Suprapubic skin (tissue), 4 donors: ENCODE measurements around the gene TRUB2. TPM values are rescaled to one million over a fixed set of nuclear protein-coding genes. Genes with fewer than 3 reads are reported as not detected.
A peak's percentile ranks its signal among the peaks of the same experiment; 100 is the strongest.

Experiments used
- DNase-seq, 2 donors: peaks; one replicate each; pipeline ENCODE4 v3.0.0-alpha.2; 2019; ENCODE audit warnings: low spot score in 2 of 2
- H3K27ac ChIP-seq: fragments of 200-600 bp; sonication (generic); one replicate; pipeline ENCODE4 v1.5.1; 2019
- H3K27me3 ChIP-seq: fragments of 200-600 bp; sonication (generic); one replicate; pipeline ENCODE4 v1.5.1; 2019
- H3K36me3 ChIP-seq: fragments of 200-600 bp; sonication (generic); one replicate; pipeline ENCODE4 v1.5.1; 2019
- H3K4me1 ChIP-seq: fragments of 200-600 bp; sonication (generic); one replicate; pipeline ENCODE4 v1.5.1; 2019
- H3K4me3 ChIP-seq: fragments of 200-600 bp; sonication (generic); one replicate; pipeline ENCODE4 v1.5.1; 2019; ENCODE audit warnings: mild to moderate bottlenecking
- H3K9me3 ChIP-seq: fragments of 200-600 bp; sonication (generic); one replicate; pipeline ENCODE4 v1.5.1; 2019
- CTCF ChIP-seq, 2 donors: fragments of 200-600 bp in 1 of 2; fragments of 450-650 bp in 1 of 2; sonication (generic) in 1 of 2; IDR thresholded peaks; one replicate each; pipeline ENCODE4 v1.5.1; 2016 to 2019; ENCODE audit warnings: antibody characterized with exemption in 2 of 2, mild to moderate bottlenecking in 1 of 2, moderate library complexity in 1 of 2
- EP300 ChIP-seq: sonication (generic); formaldehyde crosslinking; IDR thresholded peaks from one replicate; pipeline ENCODE4 v1.6.1; 2017; ENCODE audit warnings: antibody characterized with exemption
- POLR2A ChIP-seq, 2 donors: fragments of 450-650 bp; IDR thresholded peaks; one replicate each; pipeline ENCODE4 v1.6.1; 2017; ENCODE audit warnings: antibody characterized with exemption in 2 of 2, mild to moderate bottlenecking in 2 of 2, moderate library complexity in 2 of 2
- POLR2AphosphoS5 ChIP-seq, 3 donors: sonication (generic); formaldehyde crosslinking; IDR thresholded peaks; one replicate each; pipeline ENCODE4 v1.6.1; 2017; ENCODE audit warnings: antibody characterized with exemption in 3 of 3
- WGBS: methylation state at CpG from one replicate; pipeline ENCODE4 v1.1.5; 2018; 5-methylcytosine and 5-hydroxymethylcytosine counted together
- total RNA-seq, 4 donors: library from RNA; depleted of rRNA; stranded (reverse); fragments of >200 nt; gene quantifications; one replicate each; pipeline ENCODE4 v1.1.0, GENCODE V29; 2016

Gene TRUB2
- total RNA-seq, 4 donors from 2014 or later, result 11.6 to 19.9 (median 14.1) TPM

GRCh38 chr9:128369024-128369706 lies 46.9 kb upstream of the TRUB2 start:
- DNase-seq, result no peak
- no peak overlapping the region for H3K4me3 ChIP-seq
- H3K27ac ChIP-seq, result no peak overlapping the region
- WGBS, result 89% methylated on average over 9 of the region's 9 CpGs
- peaks cover 2% of the 10 kb centered on the region for H3K36me3 ChIP-seq
- H3K27me3 ChIP-seq, result no peaks in the 10 kb centered on the region
- TF ChIP-seq POLR2A (IDR thresholded peaks at IDR 0.05) (no peak), POLR2AphosphoS5 (IDR thresholded peaks at IDR 0.05) (no peak), CTCF (IDR thresholded peaks at IDR 0.05) (no peak), EP300 (no peak)
- peaks cover 44% of the 10 kb centered on the region for H3K4me1 ChIP-seq
- no peaks in the 10 kb centered on the region for H3K9me3 ChIP-seq

- DNase-seq, result no peak
- H3K27ac ChIP-seq, result no peak overlapping the region
- peaks cover 33% of the 10 kb centered on the region for H3K4me1 ChIP-seq
- TF ChIP-seq POLR2A (IDR thresholded peaks at IDR 0.05) (no peak), POLR2AphosphoS5 (IDR thresholded peaks at IDR 0.05) (no peak), CTCF (IDR thresholded peaks at IDR 0.05) (no peak), EP300 (no peak)
- peaks cover under 1% of the 10 kb centered on the region for H3K36me3 ChIP-seq
- peak overlapping the region; percentile 37 for H3K4me3 ChIP-seq
- 81% methylated on average over 2 of the region's 4 CpGs for WGBS
- no peaks in the 10 kb centered on the region for H3K27me3 ChIP-seq
- H3K9me3 ChIP-seq, result no peaks in the 10 kb centered on the region
These were observed 43.3 kb upstream of the TRUB2 start for GRCh38 chr9:128365525-128365924.

GRCh38 chr9:128362774-128363173 lies 40.5 kb upstream of the TRUB2 start:
- H3K4me1 ChIP-seq, result peaks cover 26% of the 10 kb centered on the region
- no peaks in the 10 kb centered on the region for H3K9me3 ChIP-seq
- H3K27ac ChIP-seq, result no peak overlapping the region
- whole genome bisulfite sequencing, result 70% methylated on average over 3 of the region's 3 CpGs
- H3K36me3 ChIP-seq, result peaks cover 11% of the 10 kb centered on the region
- DNase-seq, result no peak
- TF ChIP-seq POLR2A (IDR thresholded peaks at IDR 0.05) (no peak), CTCF (IDR thresholded peaks at IDR 0.05) (no peak), EP300 (no peak), POLR2AphosphoS5 (IDR thresholded peaks at IDR 0.05) (no peak)
- no peak overlapping the region for H3K4me3 ChIP-seq
- H3K27me3 ChIP-seq, result no peaks in the 10 kb centered on the region

GRCh38 chr9:128361986-128362646 lies 39.9 kb upstream of the TRUB2 start:
- Histone ChIP-seq H3K27me3 (no peaks in the 10 kb centered on the region), H3K27ac (peak overlapping the region; percentile 3), H3K36me3 (peaks cover 17% of the 10 kb centered on the region), H3K4me3 (peak overlapping the region; percentile 44), H3K9me3 (no peaks in the 10 kb centered on the region), H3K4me1 (peaks cover 26% of the 10 kb centered on the region)
- WGBS, result 11% methylated on average over 11 of the region's 20 CpGs
- DNase-seq, result peak; percentile 89 to 93
- TF ChIP-seq POLR2AphosphoS5 (IDR thresholded peaks at IDR 0.05), result no peak
- peak; percentile 63 to 90 for TF ChIP-seq CTCF (IDR thresholded peaks at IDR 0.05)

- Histone ChIP-seq H3K27me3 (no peaks in the 10 kb centered on the region), H3K36me3 (peaks cover 21% of the 10 kb centered on the region), H3K4me3 (peak overlapping the region; percentile 44), H3K27ac (peak overlapping the region; percentile 3), H3K4me1 (peaks cover 26% of the 10 kb centered on the region), H3K9me3 (no peaks in the 10 kb centered on the region)
- DNase-seq, result no peak
- no peak for TF ChIP-seq CTCF (IDR thresholded peaks at IDR 0.05)
- WGBS, result 42% methylated on average over 14 of the region's 14 CpGs
These were observed 39.2 kb upstream of the TRUB2 start for GRCh38 chr9:128361296-128361985.
